ENCODE measurements around the gene ADARB1.
"Not testable (repeated sequence)": the region's sequence is repeated elsewhere in the genome, so short reads cannot be mapped to it uniquely, and the experiment has no call there.

- TF ChIP-seq CTCF (IDR thresholded peaks at IDR 0.05; ENCODE audit: insufficient read depth, low read depth, low read length); EZH2 (IDR thresholded peaks at IDR 0.05; ENCODE audit: insufficient read depth, low read length): not testable (repeated sequence)
These were observed 71.5 kb downstream of the ADARB1 start for GRCh38 chr21:45145846-45146245.

All from astrocyte (in vitro differentiated cells and primary cell).